Mucosa of descending colon (tissue), 3 donors: ENCODE measurements around the gene ATP6V0B. TPM values are rescaled to one million over a fixed set of nuclear protein-coding genes. Genes with fewer than 3 reads are reported as not detected.

ENCODE experiments used
- ATAC-seq: fragments of 200-7000 bp; cut with Tn5 transposase; one replicate; pipeline ENCODE4 v1.9.1; 2020; ENCODE audit warnings: mild to moderate bottlenecking, moderate library complexity
- DNase-seq, 3 donors: peaks; one replicate each; pipeline ENCODE4 v3.0.0-alpha.2; 2020
- H3K36me3 ChIP-seq: fragments of 200-600 bp; one replicate; pipeline ENCODE4 v1.8.0; 2021; ENCODE audit warnings: low read depth, mild to moderate bottlenecking
- H3K4me1 ChIP-seq: fragments of 200-600 bp; one replicate; pipeline ENCODE4 v1.8.0; 2021; ENCODE audit warnings: low read depth, mild to moderate bottlenecking
- H3K4me3 ChIP-seq: fragments of 200-600 bp; one replicate; pipeline ENCODE4 v1.8.0; 2021; ENCODE audit warnings: mild to moderate bottlenecking
- H3K9me3 ChIP-seq: fragments of 200-600 bp; one replicate; pipeline ENCODE4 v1.8.0; 2021; ENCODE audit warnings: mild to moderate bottlenecking
- intact Hi-C, 2 donors: fragments of 100-400 bp; cut with DNase I in 1 of 2; cut with micrococcal nuclease in 1 of 2; formaldehyde crosslinking; loops; one replicate each; pipeline versions ENCODE4 v1.11.0 to v1.11.1; 2022; cut with DNase I, micrococcal nuclease
- total RNA-seq, 3 donors: library from RNA; stranded (reverse); fragmentation: NEBNext Ultra II Directional in 2 of 3; extraction: Animal tissue kit (Norgen Biotek cat#: 25700) in 2 of 3; gene quantifications; one replicate each; pipeline versions ENCODE4 v1.2.1 to v1.2.4, GENCODE V29; 2021 to 2023
- TF ChIP-seq, protein P1 (sequence below): fragments of 200-600 bp; IDR thresholded peaks from one replicate; pipeline ENCODE4 v1.8.0; 2022; ENCODE audit warnings: antibody characterized with exemption, mild to moderate bottlenecking
- donor health status: DM: no; HTN: no; CAD: no; lungs with moderate emphysema.
- donor health status: DM: no; HTN: no; CAD: no.
- donor health status: DM: no; HTN: yes; CAD: no.

The ATP6V0B gene
- total RNA-seq, 3 donors from 2014 or later, result 116 to 184 (median 158) TPM

- TF ChIP-seq, protein P1, sequence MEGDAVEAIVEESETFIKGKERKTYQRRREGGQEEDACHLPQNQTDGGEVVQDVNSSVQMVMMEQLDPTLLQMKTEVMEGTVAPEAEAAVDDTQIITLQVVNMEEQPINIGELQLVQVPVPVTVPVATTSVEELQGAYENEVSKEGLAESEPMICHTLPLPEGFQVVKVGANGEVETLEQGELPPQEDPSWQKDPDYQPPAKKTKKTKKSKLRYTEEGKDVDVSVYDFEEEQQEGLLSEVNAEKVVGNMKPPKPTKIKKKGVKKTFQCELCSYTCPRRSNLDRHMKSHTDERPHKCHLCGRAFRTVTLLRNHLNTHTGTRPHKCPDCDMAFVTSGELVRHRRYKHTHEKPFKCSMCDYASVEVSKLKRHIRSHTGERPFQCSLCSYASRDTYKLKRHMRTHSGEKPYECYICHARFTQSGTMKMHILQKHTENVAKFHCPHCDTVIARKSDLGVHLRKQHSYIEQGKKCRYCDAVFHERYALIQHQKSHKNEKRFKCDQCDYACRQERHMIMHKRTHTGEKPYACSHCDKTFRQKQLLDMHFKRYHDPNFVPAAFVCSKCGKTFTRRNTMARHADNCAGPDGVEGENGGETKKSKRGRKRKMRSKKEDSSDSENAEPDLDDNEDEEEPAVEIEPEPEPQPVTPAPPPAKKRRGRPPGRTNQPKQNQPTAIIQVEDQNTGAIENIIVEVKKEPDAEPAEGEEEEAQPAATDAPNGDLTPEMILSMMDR, result no peak
- peak; percentile 2 for ATAC-seq
- Histone ChIP-seq H3K4me1 (peaks cover 24% of the 10 kb centered on the region), H3K36me3 (peaks cover 5% of the 10 kb centered on the region), H3K4me3 (peak overlapping the region; percentile 36), H3K9me3 (no peaks in the 10 kb centered on the region)
- intact Hi-C loops, result no loop called here
- peak in 1 of 3 donors; percentile 61 for DNase-seq
Measured at GRCh38 chr1:43947061-43947873, 27.5 kb upstream of the ATP6V0B start.

- intact Hi-C loops, result no loop called here
- peaks cover 24% of the 10 kb centered on the region for H3K4me1 ChIP-seq
- TF ChIP-seq, protein P1, result no peak
- no peak for DNase-seq
- no peaks in the 10 kb centered on the region for H3K9me3 ChIP-seq
- H3K4me3 ChIP-seq, result no peak overlapping the region
- no peak for ATAC-seq
- peaks cover 5% of the 10 kb centered on the region for H3K36me3 ChIP-seq
Measured at GRCh38 chr1:43947874-43948437, 26.8 kb upstream of the ATP6V0B start.

GRCh38 chr1:43949678-43950077, 25.1 kb upstream of the ATP6V0B start:
- peaks cover 24% of the 10 kb centered on the region for H3K4me1 ChIP-seq
- intact Hi-C loops, result no loop called here

DNA sequence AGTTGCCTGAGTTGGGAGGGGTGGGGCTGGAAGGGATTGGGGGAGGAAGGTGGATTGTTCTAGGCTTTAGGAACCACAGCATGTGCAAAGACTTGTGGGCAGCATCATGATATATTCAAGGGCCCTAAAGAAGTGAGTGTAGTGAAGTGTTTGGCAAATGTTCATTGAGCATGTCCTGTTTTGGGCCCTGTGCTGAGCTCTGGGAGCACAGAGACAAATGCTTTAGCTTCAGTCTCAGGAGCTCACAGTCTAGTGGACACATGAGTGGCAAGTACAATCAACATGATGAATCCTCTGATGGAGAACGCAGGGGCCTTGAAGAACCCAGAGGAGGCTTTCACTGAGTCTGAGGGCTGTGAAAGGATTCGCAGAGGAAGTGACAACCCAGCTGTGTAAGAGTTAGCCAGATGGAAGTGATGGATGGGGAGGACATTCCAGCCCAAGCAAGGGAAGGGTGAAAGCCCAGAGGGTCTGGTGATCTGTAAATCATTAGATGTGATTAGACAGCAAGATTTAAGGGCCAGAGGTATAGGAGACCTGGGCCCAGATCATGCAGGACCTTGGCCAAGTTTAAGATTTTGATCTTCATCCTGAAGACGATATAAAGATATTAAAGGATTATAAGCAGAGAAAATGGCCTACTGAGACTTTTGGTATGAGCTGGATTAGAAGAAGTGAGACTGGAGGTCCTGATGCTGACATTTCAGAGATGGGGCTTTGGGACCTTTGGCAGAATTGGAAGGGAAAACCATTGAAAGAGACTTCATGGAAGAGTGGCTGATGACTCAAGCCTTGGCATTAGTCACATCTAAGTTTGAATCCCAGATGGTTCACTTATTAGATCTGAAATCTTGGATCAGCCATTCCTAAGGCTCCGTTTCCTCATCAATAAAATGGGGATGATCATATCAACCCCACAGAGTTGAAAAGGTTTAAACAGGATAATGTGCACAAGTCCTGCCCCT, 23.5 kb upstream of the ATP6V0B start:
- H3K9me3 ChIP-seq, result no peaks in the 10 kb centered on the region
- DNase-seq (no peak), ATAC-seq (no peak)
- intact Hi-C loops, result no loop called here
- peaks cover 16% of the 10 kb centered on the region for H3K4me1 ChIP-seq
- peaks cover 4% of the 10 kb centered on the region for H3K36me3 ChIP-seq
- no peak overlapping the region for H3K4me3 ChIP-seq
- TF ChIP-seq, protein P1, result no peak

More at GRCh38 chr1:43949678-43950077, 25.1 kb upstream of the ATP6V0B start:
- ATAC-seq (no peak), DNase-seq (no peak)
- Histone ChIP-seq H3K36me3 (peaks cover 5% of the 10 kb centered on the region), H3K9me3 (no peaks in the 10 kb centered on the region), H3K4me3 (no peak overlapping the region)
- TF ChIP-seq, protein P1, result no peak

- intact Hi-C loops, result no loop called here
- H3K4me1 ChIP-seq, result peaks cover 4% of the 10 kb centered on the region
- H3K36me3 ChIP-seq, result no peaks in the 10 kb centered on the region
- no peak overlapping the region for H3K4me3 ChIP-seq
- no peak for ATAC-seq
- TF ChIP-seq, protein P1, result no peak
- no peaks in the 10 kb centered on the region for H3K9me3 ChIP-seq
- DNase-seq, result no peak
Measured at GRCh38 chr1:43952731-43953346, 21.9 kb upstream of the ATP6V0B start.
